ENCODE results near the gene NLRX1. TPM values are rescaled to one million over a fixed set of nuclear protein-coding genes. Genes with fewer than 3 reads are reported as not detected.

The NLRX1 gene
- total and polyA plus RNA-seq, 2 donors (not counting 3 experiments of a cell fraction or from before 2014, with no cell fraction given), result 15.1 to 15.5 TPM

- no peaks in the 10 kb centered on the region for H3K9me1 ChIP-seq (replicated peaks; ENCODE audit: control insufficient read depth, extremely low read depth, insufficient read depth, low read length)
- dilution Hi-C loops (cut with MboI; ENCODE audit: extremely low pct_ligation_motif_present, low sequenced_read_pairs), result no loop called here
Measured at GRCh38 chr11:119193626-119194025, 25.1 kb downstream of the NLRX1 start.

More at GRCh38 chr11:119193626-119194025, 25.1 kb downstream of the NLRX1 start:
- CTCF ChIA-PET, result interaction anchor here (4.5 kb wide), 1 partner anchor 24 kb away, joined by 43 read pairs; the partner anchor contains the start of gene NLRX1
- no TSS peak for BruUV-seq (replicated peaks)
- Histone ChIP-seq H3K79me2 (ENCODE audit: control insufficient read depth, insufficient read depth, low read length) (no peaks in the 10 kb centered on the region), H3K9me3 (replicated peaks; ENCODE audit: control insufficient read depth, insufficient read depth, low read length) (no peaks in the 10 kb centered on the region), H3K4me1 (ENCODE audit: control insufficient read depth, extremely low read depth, insufficient read depth, low read length) (no peaks in the 10 kb centered on the region), H3K4me3 (replicated peaks in 1 of 3; ENCODE audit: insufficient read depth in 1 of 3, low read depth in 1 of 3, low read length in 3 of 3) (no peak overlapping the region), H3K4me2 (ENCODE audit: insufficient read depth, low read length) (no peak overlapping the region), H3K9ac (replicated peaks; ENCODE audit: extremely low read depth, insufficient read depth, low read length) (no peak overlapping the region), H3K27me3 (ENCODE audit: control insufficient read depth in 2 of 2, insufficient read depth in 2 of 2, low read length in 2 of 2) (no peaks in the 10 kb centered on the region), H3K36me3 (ENCODE audit: control insufficient read depth in 2 of 2, extremely low read depth in 1 of 2, insufficient read depth in 2 of 2, low read length in 2 of 2) (no peaks in the 10 kb centered on the region), H4K20me1 (replicated peaks; ENCODE audit: control insufficient read depth, extremely low read depth, insufficient read depth, low read length) (no peaks in the 10 kb centered on the region), H3K27ac (ENCODE audit: insufficient read depth, low read depth, low read length) (no peak overlapping the region), H2AFZ (ENCODE audit: low read depth, low read length) (no peak overlapping the region)
- no peak for DNase-seq (ENCODE audit: low read depth, low spot score)
- intact Hi-C loops (cut with micrococcal nuclease), result no loop called here
- POLR2A ChIA-PET, result interaction anchor here (1.2 kb wide), 1 partner anchor 15 kb away, joined by 3 read pairs; no protein-coding TSS in a partner anchor
- FAIRE-seq, result no peak
- TF ChIP-seq JUN (IDR thresholded peaks at IDR 0.05; ENCODE audit: borderline replicate concordance, insufficient read depth, insufficient read length, low read depth) (no peak), POLR2AphosphoS5 (IDR thresholded peaks at IDR 0.05; ENCODE audit: insufficient read depth, low read depth, low read length) (no peak), POLR2A (IDR thresholded peaks at IDR 0.05; ENCODE audit: low read depth, low read length) (no peak), MAX (IDR thresholded peaks at IDR 0.05; ENCODE audit: insufficient read depth, insufficient read length) (no peak), FOS (IDR thresholded peaks at IDR 0.05; ENCODE audit: borderline replicate concordance, insufficient read depth, low read length) (no peak), MYC (IDR thresholded peaks at IDR 0.05; ENCODE audit: low read depth, low read length) (no peak), EZH2 (IDR thresholded peaks at IDR 0.05; ENCODE audit: borderline replicate concordance, low read depth, low read length, severe bottlenecking) (no peak), CTCF (IDR thresholded peaks at IDR 0.05; ENCODE audit: extremely low read depth in 1 of 2, insufficient read depth in 1 of 2, low read depth in 1 of 2, low read length in 2 of 2) (no peak), GATA2 (IDR thresholded peaks at IDR 0.05; ENCODE audit: insufficient read depth, insufficient read length, low read depth, low read length) (no peak)
